ENCODE data around the gene IDUA. TPM values are rescaled to one million over a fixed set of nuclear protein-coding genes. Genes with fewer than 3 reads are reported as not detected.

IDUA gene
- total RNA-seq, 4 donors from 2014 or later = 9.7 to 32.3 (median 25.0) TPM

GRCh38 chr4:1009542-1010394 lies 22.9 kb downstream of the IDUA start:
- peaks cover 32 to 34% of the 10 kb centered on the region in 2 donors for H3K4me1 ChIP-seq
- intact Hi-C loops (cut with DNase I) = loop anchor here (10.0 kb wide), 1 partner anchor 335 kb away; the partner anchor contains the start of gene UVSSA
- H3K4me3 ChIP-seq (replicated peaks in 1 of 3) = peak overlapping the region; percentile 61 to 66 (median 65)
- peak; percentile 70 for DNase-seq
- TF ChIP-seq POLR2A (IDR thresholded peaks at IDR 0.05) (peak in 1 of 2 donors; percentile 73), CTCF (IDR thresholded peaks at IDR 0.05) (peak in 2 of 6 experiments; percentile 17 to 23)
- no peaks in the 10 kb centered on the region for H3K27me3 ChIP-seq
- peak overlapping the region in 2 of 3 donors; percentile 47 to 93 for H3K27ac ChIP-seq
- no peaks in the 10 kb centered on the region for H3K36me3 ChIP-seq
- WGBS, 2 donors = 1% methylated on average over 14 of the region's 109 CpGs; no CpG with 5 or more reads in 1 of the 2 donors
- no peaks in the 10 kb centered on the region for H3K9me3 ChIP-seq

DNA sequence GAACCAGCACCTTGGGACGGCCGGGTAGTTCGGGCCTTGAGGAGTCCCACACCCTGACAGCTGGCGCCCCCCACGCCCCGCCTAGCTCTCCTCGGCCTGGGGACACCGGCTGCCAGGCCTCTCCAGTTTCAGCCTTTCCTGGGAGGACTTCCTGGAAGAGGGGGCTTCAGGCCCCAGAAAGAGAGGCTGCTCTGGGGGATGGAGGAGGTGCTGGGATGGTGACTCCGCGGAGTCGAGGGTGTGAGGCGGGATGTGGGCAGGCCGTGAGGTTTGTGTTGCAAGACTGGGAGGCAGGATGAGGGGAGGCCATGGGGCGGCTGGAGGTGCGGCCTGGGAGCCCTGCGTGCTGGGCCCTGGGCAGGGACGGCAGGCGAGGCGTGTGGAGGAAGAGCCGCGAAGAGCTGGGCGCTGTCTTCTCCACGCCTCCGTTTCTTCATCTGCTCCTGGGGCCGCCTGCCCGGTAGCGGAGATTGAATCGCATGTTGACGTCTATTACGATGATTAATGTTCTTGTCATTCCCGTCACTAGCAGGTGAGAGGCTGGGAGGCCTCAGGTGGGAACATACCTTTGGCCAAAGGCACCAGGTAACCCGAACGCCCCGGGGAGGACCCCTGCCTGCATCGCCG lies 23.7 kb downstream of the IDUA start:
- peaks cover 32 to 34% of the 10 kb centered on the region in 2 donors for H3K4me1 ChIP-seq
- peak overlapping the region in 1 of 3 donors; percentile 45 for H3K4me3 ChIP-seq (replicated peaks in 1 of 3)
- TF ChIP-seq POLR2A (IDR thresholded peaks at IDR 0.05) = no peak
- no peak for TF ChIP-seq CTCF (IDR thresholded peaks at IDR 0.05)
- DNase-seq = peak; percentile 55 to 58
- peak overlapping the region; percentile 50 to 93 (median 74) for H3K27ac ChIP-seq
- intact Hi-C loops (cut with DNase I) = loop anchor here (10.0 kb wide), 1 partner anchor 334 kb away; the partner anchor contains the start of gene UVSSA
- no peaks in the 10 kb centered on the region for H3K27me3 ChIP-seq
- no peaks in the 10 kb centered on the region for H3K36me3 ChIP-seq
- 9 to 39% methylated on average over 10 to 22 of the region's 36 CpGs for WGBS, 2 donors
- no peaks in the 10 kb centered on the region for H3K9me3 ChIP-seq

DNA sequence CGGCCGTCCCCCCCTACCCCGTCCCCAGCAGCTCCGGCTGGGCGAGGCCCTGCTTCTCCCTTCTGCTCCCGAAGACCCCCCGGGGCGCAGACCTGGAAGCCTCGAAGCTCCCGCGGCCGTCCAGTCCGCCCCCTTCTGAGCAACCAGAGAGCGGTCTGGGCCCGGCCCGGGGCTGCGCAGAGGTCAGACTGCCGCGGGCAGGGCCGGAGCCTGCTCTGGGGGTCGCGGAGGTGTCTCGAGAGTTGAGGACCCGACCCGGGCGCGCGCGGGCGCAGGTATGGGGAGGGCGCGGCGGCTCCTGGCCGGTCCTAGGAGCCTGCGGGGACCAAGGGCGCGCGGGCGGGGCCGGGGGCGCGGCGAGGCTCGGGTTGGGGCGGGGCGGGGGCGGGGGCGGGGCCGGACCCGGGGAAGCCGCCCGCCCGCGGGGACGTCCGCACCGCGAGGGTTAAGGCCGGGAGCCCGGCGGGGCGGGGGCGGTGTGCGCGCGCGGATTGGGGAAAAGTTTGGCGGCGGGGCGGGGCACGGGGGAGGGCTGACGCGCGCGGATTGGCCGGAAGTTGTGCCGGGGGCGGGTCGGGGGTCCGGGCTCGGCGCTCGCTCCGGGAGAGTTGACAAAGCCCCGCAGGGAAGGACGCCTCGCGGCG lies 24.3 kb downstream of the IDUA start, which contains the start of gene FGFRL1:
Gene FGFRL1, plus strand, starts transcription at position 605 of the 644 bp plus-strand sequence. CDS start 860 bp downstream, outside the sequence.
- TF ChIP-seq CTCF (IDR thresholded peaks at IDR 0.05) (no peak), POLR2A (IDR thresholded peaks at IDR 0.05) (peak in 1 of 2 donors; percentile 61)
- WGBS, 2 donors = 1% methylated on average over 15 of the region's 89 CpGs; no CpG with 5 or more reads in 1 of the 2 donors
- Histone ChIP-seq H3K27ac (peak within 1 kb of the TSS; percentile 50 to 93 (median 74)), H3K27me3 (no peaks in the 10 kb centered on the region), H3K4me3 (replicated peaks in 1 of 3) (peak within 1 kb of the TSS in 2 of 3 donors; percentile 60 to 67), H3K4me1 (peaks cover 32 to 34% of the 10 kb centered on the region in 2 donors), H3K36me3 (no peaks in the 10 kb centered on the region), H3K9me3 (no peaks in the 10 kb centered on the region)
- peak; percentile 94 to 96 for DNase-seq
- intact Hi-C loops (cut with DNase I) = loop anchor here (10.0 kb wide), 1 partner anchor 334 kb away; the partner anchor contains the start of gene UVSSA

DNA sequence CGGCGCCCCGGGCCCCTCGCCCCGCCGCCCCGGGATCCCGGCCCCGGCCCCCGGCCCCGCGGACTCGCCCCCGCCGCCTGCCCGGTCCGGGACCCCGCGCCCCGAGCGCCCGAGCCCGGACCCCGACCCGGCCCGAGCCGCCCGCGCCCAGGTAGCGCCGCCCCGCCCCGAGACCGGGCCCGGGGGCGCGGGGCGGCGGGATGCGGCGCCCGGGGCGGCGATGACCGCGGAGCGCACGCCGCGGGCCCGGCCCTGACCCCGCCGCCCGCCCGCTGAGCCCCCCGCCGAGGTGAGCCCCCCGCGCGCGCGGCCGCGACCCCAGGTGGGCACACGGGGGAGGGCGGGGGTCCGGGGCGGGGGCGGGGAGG lies 24.8 kb downstream of the IDUA start:
- Histone ChIP-seq H3K4me3 (replicated peaks in 1 of 3) (peak overlapping the region in 1 of 3 donors; percentile 67), H3K36me3 (no peaks in the 10 kb centered on the region), H3K9me3 (no peaks in the 10 kb centered on the region), H3K27me3 (no peaks in the 10 kb centered on the region), H3K27ac (no peak overlapping the region), H3K4me1 (peaks cover 32 to 34% of the 10 kb centered on the region in 2 donors)
- TF ChIP-seq CTCF (IDR thresholded peaks at IDR 0.05) (no peak), POLR2A (IDR thresholded peaks at IDR 0.05) (no peak)
- intact Hi-C loops (cut with DNase I) = loop anchor here (10.0 kb wide), 1 partner anchor 333 kb away; the partner anchor contains the start of gene UVSSA
- no peak for DNase-seq
- WGBS, 2 donors = no CpG with 5 or more reads among the region's 69 CpGs
